ENCODE data around the gene GPN1.
"Not testable (repeated sequence)": the region's sequence is repeated elsewhere in the genome, so short reads cannot be mapped to it uniquely, and the experiment has no call there.

The GPN1 gene

DNA sequence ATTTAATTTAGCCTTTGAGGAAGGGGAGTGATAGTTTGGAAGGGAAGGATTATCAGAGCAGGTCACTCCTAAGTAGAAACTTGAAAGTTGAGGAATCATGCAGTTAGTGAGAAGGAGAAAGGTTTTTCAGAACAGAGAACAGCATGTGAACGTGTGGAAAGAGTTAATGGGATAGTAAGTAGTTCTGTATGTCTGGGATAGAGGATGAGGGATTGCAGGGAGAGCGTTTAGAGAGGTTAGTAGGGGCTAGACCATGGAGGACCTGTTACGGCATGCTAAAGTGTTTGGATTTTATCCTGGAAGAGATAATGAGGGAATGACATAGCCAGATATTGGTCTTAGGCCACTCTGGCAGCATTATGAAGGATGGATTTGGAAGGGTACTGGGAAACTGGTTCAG is 44.3 kb upstream of the GPN1 start:
- no peak for TF ChIP-seq CTCF (IDR thresholded peaks at IDR 0.05; ENCODE audit: extremely low read depth, insufficient read depth, missing control alignments)
- DNase-seq (ENCODE audit: low spot score): no peak
- in situ Hi-C loops (cut with MboI; ENCODE audit: low pct_unique_long_range_greater_than_20kb, low sequenced_read_pairs, unreplicated experiment): no loop called here

DNA sequence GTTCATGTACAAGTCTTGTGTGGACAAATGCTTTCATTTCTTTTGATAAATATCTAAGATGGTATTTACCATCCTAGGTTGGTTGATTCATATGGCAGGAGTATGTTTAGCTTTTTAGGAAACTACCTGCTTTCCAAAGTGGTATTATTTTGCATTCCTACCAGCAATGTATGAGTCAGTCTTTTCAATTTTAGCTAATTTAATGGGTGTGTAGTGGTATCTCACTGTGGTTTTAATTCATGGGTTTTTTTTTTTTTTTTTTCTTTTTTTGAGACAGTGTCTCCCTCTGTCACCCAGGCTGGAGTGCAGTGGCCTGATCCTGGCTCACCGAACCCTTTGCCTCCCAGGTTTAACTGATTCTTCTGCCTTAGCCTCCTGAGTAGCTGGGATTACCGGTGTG is 41.8 kb upstream of the GPN1 start:
- TF ChIP-seq CTCF (IDR thresholded peaks at IDR 0.05; ENCODE audit: extremely low read depth, insufficient read depth, missing control alignments): no peak
- in situ Hi-C loops (cut with MboI; ENCODE audit: low pct_unique_long_range_greater_than_20kb, low sequenced_read_pairs, unreplicated experiment): no loop called here
- DNase-seq (ENCODE audit: low spot score): no peak

GRCh38 chr2:27588308-27588707 is 40.5 kb upstream of the GPN1 start:
- in situ Hi-C loops (cut with MboI; ENCODE audit: low pct_unique_long_range_greater_than_20kb, low sequenced_read_pairs, unreplicated experiment): no loop called here
- no peak for DNase-seq (ENCODE audit: low spot score)
- no peak for TF ChIP-seq CTCF (IDR thresholded peaks at IDR 0.05; ENCODE audit: extremely low read depth, insufficient read depth, missing control alignments)

GRCh38 chr2:27591745-27592144 is 37.1 kb upstream of the GPN1 start:
- in situ Hi-C loops (cut with MboI; ENCODE audit: low pct_unique_long_range_greater_than_20kb, low sequenced_read_pairs, unreplicated experiment): no loop called here
- DNase-seq (ENCODE audit: low spot score): no peak
- no peak for TF ChIP-seq CTCF (IDR thresholded peaks at IDR 0.05; ENCODE audit: extremely low read depth, insufficient read depth, missing control alignments)

DNA sequence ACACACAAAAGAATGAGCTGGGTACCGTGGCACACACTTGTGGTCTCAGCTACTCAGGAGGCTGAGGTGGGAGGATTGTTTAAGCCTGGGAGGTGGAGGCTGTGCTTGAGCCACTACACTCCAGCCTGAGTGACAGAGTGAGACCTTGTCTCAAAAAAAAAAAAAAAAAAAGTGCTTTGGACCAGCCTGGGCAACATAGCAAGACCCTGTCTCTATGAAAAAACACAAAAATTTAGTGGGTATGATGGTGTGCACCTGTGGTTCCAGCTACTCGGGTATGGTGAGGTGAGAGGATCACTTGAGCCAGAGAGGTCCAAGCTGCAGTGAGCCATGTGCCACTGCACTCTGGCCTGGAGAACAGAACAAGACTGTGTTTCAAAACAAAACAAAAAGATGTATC is 35.6 kb upstream of the GPN1 start:
- in situ Hi-C loops (cut with MboI; ENCODE audit: low pct_unique_long_range_greater_than_20kb, low sequenced_read_pairs, unreplicated experiment): no loop called here
- no peak for DNase-seq (ENCODE audit: low spot score)
- no peak for TF ChIP-seq CTCF (IDR thresholded peaks at IDR 0.05; ENCODE audit: extremely low read depth, insufficient read depth, missing control alignments)

DNA sequence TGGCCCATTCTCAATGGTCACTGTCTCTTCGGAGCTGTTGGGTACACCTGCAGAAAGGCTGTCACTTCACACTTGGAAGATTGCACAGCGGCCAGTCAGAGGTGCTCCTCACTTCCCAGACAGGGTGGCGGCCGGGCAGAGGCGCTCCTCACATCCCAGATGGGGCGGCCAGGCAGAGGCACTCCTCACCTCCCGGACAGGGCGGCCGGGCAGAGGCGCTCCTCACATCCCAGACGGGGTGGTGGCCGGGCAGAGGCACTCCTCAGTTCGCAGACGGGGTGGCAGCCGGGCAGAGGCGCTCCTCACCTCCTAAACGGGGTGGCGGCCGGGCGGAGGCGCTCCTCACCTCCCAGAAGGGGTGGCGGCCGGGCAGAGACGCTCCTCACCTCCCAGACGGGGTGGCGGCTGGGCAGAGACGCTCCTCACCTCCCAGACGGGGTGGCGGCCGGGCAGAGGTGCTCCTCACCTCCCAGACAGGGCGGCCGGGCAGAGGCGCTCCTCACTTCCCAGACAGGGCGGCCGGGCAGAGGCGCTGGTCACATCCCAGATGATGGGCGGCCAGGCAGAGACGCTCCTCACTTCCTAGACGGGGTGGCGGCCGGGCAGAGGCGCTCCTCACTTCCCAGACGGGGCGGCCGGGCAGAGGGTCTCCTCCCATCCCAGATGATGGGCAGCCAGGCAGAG is 34.7 kb upstream of the GPN1 start:
- in situ Hi-C loops (cut with MboI; ENCODE audit: low pct_unique_long_range_greater_than_20kb, low sequenced_read_pairs, unreplicated experiment); DNase-seq (ENCODE audit: low spot score): not testable (repeated sequence)

DNA sequence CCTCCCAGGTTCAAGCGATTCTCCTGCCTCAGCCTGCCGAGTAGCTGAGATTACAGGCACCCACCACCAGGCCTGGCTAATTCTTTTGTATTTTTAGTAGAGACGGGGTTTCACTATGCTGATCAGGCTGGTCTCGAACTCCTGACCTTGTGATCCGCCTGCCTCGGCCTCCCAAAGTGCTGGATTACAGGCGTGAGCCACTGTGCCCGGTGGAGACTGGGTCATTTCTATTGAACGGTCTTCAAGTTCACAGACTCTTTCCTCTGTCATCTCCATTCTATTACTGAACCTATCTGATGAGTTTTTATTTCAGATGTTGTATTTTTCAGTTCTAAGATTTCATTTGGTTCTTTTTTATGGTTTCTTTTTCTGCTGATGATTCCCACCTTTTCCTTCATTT is 33.4 kb upstream of the GPN1 start:
- DNase-seq (ENCODE audit: low spot score); in situ Hi-C loops (cut with MboI; ENCODE audit: low pct_unique_long_range_greater_than_20kb, low sequenced_read_pairs, unreplicated experiment): not testable (repeated sequence)

DNA sequence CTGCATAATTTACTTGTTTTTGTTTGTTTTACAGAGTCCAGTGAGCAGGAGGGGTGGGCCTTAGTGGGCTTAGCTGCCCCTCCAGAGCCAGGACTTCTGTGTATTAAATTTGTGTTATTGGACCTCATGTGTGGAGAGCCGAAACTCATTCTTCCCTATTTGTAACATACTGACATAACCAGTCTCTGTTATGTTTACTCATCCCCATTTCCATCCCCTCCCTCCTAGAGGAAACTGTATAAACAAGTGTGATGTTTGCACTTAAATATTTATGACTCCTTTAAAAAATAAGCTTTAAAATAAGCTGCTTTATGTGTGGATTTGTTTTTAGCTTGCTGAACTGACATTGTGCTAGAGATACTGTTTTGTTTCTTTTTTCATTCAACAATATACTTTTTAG is 32.2 kb upstream of the GPN1 start:
- no peak for DNase-seq (ENCODE audit: low spot score)
- no peak for TF ChIP-seq CTCF (IDR thresholded peaks at IDR 0.05; ENCODE audit: extremely low read depth, insufficient read depth, missing control alignments)
- in situ Hi-C loops (cut with MboI; ENCODE audit: low pct_unique_long_range_greater_than_20kb, low sequenced_read_pairs, unreplicated experiment): no loop called here

Measured in GM13977 (cell line).